GM19438 (cell line): ENCODE measurements around the gene GNAZ.

Experiments
- ATAC-seq: cut with Tn5 transposase; IDR thresholded peaks from one replicate; pipeline ENCODE4 v1.9.1; 2021; ENCODE audit warnings: low read depth; ENCODE audit not compliant: unreplicated experiment

The GNAZ gene

DNA sequence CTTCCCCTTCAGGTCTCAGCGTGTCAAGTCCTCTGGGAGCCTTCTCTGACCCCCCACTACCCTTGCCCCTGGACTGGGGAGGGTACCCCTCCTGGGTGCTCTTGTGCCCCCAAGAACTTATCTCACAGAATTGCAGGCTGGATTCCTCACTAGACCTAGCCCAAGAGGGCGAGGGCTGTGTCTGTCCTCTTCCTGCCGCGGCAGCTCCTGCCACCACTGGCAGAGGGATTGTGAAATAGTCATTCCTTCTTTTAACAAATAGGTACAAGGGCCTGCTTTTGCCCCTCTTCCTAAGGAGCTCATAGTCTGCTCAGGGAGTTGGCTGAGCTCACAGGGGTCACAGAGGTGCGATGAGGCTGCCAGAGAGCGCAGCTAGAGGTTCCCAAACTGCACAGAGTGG is 80.4 kb downstream of the GNAZ start:
- ATAC-seq: no peak

DNA sequence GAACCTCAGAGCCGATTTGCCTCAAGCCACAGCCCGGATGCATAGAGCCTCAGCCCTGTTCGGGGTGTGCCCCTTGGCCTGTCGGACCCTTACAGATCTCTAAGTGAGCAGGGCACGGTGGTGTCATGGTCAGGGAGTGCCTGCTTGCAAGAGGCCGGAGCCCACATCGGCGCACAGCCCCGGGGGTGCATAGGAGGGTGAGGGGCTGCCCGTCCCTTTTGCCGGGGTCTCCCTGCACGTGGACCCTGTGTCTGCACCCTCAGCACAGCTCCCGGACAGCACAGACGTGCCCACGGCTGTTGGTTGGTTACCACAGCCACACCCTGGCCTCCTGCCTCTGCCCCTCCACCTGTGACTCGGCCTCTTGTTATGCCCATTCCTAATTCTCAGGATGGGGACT is 81.5 kb downstream of the GNAZ start:
- no peak for ATAC-seq

DNA sequence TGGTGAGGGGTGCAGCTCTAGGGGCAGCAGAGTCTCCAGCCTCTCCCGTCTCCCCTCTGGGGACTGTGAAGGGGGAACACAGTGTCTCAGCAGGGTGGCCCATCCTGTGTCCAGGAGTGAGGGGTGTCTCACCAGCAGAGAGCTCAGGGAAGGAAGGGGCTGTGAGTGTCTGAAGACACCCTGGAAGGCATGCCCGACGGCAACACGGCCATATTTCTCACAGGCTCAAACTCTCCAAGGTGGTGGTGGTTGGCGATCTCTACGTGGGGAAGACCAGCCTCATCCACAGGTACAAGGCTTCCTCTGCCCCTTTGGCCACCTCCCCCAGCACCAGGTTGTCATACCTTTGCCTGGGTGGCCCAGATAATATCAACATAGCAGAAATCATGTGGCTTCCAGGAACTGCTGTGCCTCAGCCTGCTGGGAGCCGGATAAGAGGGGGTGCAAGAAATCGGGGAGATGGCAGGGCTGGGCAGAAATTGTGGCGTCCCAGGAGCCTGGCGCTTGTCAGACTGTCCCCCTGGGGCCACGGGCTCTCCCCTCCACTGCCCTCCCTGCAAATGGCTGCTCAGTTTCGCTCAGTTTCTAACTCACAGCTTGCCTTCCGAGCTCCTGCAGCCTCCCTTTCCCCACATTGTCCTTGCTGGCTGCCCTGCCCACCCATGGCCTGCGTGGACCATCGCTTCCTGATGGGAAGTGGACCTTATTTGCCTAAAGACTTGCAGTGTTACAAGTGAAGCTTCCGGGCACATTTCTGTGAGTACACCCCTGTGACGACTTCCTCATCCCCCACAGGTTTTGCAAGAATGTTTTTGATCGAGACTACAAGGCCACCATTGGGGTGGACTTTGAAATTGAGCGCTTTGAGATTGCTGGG is 82.2 kb downstream of the GNAZ start:
- no peak for ATAC-seq

DNA sequence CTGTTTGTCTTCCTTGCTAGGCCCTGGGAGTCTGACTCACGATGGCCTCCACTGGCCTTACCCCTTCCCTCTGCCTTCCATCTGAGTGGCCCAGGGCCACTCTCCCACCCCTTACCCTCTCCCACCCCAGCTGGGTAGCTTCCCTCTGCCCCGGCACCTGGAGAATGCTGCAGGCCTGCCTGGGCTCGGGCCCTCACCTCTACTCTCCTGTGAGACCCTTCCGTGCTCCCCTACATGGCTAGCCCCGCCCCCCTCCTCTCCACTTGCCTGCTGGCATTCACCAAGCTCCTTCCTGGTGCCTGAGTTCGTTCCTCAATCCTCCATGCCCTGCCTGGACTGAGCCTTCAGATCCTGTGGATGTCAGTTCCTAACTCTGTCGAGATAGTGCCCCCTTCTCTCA is 83.7 kb downstream of the GNAZ start:
- ATAC-seq: no peak

DNA sequence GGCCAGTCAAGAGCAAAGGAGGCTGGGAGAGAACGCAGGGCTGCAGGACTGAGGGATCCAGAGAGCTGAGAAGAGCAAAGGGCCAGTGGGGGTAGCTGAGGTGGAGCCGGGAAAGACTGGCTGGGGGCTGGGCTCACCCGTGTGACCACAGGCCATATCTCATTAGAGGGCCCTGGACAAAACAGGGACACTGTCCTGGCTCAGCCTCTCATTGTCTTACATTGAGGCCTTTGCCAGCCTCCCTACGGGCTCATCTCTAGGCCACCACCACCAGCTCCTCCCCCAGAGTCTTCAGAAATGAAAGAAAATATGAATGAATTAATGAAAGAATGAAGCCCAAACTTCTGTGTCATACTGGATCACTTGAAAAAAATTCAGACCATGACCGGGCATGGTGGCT is 84.1 kb downstream of the GNAZ start:
- ATAC-seq: no peak

DNA sequence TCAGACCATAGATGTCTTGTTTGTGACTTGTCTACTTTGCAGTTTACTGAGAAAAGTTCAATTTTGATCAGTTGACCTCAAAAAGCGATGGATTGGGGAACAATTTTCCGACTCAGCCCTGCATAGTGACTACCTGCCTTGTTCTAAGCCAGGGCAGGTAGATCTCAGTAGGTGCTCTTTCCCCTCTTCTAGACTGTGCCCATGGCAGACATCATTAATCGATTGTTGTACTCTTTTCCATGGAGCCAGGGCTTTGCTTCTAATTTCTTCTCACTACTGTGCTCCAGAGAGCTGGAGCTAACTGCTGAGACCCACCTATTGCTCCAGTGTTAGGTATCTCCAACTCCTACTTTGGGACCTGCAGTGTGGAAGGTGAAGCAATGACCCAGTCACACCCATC is 84.8 kb downstream of the GNAZ start:
- no peak for ATAC-seq

DNA sequence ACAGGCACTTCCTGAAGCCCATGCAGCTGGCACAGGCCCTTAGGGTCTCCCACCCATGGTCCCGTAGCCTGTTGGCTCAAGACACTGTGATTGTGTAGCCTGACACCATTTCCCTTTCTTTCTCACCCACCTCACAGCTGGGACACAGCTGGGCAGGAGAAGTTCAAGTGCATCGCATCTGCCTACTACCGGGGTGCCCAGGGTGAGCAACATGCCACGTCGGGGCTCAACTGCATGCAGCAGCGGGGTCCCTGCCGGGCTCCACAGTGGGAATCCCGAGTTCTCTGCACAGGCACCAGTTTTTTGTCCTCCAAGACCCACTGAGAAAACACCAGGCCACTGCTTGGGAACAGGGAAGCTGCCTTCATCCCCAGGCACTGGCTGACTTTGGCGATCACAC is 85.5 kb downstream of the GNAZ start:
- no peak for ATAC-seq

DNA sequence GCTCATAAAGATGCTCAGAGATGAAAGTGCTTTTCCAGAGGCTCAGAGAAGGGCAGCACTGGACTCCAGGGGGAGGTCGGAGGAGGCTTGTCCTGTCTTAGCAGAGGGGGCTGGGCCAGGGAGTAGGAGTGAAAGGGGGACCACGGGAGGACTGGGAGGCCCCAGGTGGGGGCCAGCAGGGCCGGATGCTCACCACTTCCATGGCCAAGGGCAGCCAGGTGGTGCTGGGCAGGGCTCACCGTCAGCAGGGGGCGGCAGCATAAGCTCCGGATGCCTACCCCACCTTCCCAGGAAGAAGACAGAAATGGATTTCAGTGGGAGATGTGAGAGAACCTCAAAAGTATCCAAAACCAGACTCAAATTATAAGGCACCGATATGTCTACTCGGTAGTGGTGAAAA is 86.0 kb downstream of the GNAZ start:
- no peak for ATAC-seq

DNA sequence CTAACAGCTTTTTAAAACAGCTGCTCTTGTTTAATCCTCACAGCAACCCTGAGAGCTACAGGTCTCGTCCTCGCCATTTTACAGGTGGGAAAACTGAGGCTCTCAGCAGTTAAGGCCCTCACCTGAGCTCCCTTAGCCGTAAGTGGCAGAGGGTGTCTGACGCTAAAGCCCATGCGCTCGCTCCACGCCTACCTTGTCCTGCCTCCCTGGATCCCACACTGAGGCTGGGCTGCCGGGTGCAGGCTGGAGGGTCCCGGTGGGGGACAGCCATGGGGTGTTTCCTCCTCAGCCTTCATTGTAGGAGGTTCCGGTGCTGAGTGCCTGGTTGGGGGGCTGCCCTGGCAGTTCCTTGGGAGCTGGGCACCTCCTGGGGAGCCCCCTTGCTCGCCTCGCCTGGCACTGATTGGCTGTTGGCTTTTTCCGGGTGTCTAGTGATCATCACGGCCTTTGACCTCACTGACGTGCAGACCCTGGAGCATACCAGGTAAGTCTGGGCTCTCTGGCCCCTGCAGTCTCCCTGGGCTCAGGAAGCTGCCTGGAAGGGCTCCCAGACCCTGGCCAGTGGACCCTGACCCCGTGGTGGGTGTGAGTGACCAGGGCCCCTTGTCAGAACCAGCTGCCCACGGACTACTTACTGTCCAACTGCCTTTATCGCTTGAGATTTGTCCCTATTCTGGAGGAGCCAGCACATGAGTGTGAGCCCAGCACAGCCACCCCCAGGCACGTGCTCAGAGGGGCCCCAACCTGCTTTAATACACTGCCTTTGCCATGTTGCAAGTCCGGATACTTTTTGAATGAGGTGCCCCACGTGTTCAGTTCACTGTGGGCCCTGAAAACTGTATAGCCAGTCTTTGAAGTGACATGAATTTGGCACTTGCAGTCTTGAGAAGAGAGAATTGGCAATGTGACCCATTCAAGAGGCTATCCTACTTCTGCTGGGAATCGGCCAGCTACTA is 87.5 kb downstream of the GNAZ start:
- ATAC-seq: no peak

DNA sequence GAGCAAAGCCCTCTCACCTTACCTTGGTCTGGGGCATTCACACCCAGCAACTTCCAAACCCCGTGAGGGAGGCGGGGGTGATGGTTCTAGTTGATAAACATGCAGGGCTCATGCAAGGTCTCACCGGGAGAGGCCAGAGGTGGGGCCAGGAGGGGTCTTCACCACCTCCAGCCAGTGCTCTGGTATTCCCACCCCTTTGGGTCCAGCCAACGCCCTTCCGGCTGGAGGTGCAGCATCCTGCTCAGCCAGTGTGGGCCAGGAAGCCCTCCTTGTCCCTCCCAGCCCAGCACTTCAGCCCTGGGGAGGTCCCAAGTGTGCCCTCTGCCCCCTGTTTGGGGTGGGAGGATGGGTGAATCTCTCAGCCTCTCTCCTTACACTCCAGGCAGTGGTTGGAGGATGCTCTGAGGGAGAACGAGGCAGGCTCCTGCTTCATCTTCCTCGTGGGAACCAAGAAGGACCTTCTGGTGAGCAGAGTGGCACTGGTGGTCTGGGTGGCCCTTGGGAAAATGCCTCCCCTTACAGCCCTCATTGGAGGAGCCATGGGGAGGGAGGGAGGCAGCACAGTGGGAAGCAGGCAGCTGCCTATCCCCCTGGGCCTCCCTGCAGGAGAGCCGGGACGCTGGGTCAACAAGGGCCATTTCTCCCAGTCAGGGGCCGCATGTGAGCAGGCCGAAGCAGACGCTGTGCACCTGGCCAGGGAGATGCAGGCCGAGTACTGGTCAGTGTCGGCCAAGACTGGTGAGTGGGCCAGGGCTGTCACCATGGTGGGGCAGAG is 88.4 kb downstream of the GNAZ start:
- no peak for ATAC-seq

DNA sequence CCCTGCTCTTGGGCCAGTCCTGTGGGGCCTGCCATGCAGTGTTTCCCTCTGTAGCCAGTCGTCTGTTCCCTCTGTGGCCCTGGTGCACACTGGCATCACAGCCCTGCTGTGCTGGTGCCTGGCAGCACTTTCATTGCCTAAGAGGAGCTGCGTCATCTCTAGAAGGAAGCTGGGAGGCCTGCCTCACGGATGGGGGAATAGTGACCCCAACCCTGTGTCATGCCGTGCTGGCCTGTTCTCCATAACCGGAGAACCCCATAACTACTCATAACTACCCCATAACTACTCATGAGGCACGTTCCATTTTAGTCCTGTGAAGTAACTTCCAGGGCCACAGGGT is 88.9 kb downstream of the GNAZ start:
- ATAC-seq: no peak

DNA sequence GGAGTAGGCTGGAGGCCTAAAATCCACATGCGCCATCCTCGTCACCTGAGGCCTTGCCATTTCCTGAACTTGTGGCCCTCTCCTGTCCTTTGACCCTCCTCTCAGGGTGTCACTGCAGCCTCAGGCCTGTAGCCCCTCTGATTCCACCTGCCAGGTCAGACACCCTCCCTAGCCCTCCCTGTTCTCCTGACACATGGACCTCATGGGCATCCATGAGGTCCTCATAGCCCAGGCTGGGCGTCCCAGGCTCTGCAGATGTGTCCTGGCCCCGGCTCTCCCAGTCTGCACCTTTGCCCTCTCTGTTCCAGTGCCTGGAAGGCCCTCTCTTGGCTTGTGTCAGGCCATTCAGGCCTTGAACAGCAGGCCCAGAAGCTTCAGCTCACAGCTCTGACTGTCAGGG is 90.7 kb downstream of the GNAZ start:
- no peak for ATAC-seq

DNA sequence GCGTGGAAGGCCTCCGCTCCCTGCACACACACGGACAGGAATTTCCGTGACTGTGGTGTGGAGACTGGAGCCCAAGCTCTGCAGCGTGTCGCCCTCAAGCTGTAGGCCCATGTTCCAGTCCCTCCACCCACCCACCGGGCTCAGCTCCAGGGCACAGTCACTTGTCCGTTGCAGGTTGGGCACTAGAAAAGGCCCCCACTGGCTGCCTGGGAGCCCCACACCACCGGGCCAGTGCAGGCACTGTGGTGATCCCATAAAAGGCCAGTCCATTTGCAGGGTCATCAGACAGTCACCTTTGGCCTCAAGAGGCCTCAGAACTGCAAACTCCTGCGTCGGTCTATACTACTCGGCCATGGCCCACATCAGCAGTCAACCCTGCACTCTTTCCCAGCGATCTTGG is 91.3 kb downstream of the GNAZ start:
- ATAC-seq: no peak

DNA sequence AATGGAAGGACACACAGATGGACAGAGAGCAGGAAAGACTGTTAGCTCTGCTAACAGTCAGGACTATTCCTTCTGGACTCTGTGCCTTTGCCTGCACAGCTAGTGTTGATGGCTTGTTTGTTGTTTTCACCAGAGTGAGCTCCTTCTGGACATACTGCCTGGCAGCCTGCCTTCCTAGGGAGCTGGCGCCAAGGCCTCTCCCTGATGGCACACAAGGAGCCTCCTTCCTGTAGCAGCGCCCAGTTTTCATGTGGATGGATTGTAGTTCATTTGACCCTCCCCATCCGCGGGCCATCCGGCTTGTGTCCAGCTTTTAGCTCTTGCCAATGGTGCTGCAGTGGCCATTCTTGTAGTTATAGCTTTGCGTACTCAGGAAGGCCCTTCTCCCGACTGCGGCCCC is 93.3 kb downstream of the GNAZ start:
- no peak for ATAC-seq

DNA sequence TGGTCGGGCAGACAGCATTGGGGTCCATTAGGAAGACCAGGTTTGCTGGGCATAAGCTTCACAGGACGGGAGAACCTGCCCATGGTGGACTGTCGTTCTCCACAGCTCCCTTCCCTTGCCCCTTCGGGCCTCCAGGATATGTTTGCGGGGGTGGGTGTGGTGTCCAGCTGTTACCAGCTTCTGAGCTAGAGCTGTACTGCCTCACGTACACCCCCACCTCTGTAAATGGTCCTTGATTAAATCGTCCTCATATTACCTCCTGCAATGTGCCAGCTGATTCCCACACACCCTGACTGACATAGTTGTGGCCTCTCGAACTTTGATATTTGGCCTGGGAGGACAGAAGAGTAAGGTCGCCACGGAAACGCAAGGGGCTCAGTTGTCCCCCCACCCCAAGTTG is 93.8 kb downstream of the GNAZ start:
- no peak for ATAC-seq

DNA sequence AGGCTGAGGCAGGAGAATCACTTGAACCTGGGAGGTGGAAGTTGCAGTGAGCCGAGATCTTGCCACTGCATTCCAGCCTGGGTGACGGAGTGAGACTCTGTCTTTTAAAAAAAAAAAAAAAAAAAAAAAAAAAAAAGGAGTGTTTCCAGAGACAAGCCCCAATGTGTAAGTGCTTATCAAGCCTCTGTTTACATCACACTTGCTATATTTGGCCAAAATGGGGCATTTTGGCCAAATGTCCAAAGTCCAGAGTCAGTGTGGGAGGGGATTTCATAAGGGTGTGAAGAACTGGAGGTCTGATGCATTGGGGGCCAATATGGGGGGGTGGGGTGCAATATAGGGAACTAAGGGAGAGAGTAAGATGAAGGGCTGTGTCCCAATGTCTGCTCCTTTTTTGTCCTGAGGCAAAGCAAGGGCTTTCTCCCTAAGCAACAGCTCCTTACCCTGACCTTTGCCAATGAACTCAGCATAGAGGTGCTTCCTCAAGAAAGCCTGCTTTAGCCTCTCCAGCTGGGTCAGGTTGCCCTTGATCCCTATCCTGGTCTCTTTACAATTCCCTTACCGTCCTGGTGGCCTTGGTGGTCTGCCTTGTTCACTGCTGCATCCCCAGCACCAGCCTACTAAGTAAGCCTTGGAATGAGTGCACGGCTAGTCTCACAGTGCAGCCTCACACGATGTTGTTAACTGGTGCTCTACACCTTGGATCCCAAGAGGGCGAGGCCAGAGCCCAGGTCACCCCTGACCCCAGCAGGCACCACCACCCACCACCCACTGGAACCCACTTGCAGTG is 95.9 kb downstream of the GNAZ start:
- no peak for ATAC-seq

DNA sequence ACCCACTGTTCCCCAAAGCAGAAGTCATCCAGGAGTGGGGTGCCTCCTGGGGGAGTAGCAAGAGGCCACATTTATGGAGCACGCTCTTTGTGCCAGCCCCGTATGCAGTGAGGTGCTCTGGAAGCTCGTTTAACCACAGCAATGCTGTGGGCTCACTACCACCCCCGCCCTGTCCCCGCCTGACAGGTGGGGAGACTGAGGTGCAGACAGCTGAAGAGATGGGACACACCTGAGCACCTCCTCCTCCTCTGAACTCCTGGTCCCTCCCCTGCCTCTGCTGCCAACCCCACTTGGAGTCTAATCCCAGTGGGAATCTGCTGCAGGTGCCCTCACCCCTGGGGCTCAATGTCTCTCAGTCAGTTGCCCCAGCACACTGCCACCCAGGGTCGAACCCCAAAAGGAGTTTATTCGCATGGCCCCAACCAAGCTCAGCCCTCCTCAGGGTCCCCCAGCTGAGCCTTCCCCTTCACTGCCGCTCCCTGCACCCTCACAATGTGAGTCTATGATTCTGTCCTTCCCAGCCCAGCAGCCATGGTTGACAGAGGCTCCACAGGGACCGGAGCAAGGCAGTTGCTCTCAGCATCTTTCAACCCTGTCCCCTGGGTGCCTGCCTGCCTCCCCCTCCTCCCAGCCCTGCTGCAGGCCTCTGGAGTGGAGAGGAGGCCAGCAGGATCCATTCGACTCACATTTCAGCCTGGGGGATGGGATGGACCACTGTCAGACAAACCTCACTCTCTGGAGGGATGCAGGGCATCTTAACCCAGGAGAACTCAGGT is 96.7 kb downstream of the GNAZ start:
- ATAC-seq: no peak

DNA sequence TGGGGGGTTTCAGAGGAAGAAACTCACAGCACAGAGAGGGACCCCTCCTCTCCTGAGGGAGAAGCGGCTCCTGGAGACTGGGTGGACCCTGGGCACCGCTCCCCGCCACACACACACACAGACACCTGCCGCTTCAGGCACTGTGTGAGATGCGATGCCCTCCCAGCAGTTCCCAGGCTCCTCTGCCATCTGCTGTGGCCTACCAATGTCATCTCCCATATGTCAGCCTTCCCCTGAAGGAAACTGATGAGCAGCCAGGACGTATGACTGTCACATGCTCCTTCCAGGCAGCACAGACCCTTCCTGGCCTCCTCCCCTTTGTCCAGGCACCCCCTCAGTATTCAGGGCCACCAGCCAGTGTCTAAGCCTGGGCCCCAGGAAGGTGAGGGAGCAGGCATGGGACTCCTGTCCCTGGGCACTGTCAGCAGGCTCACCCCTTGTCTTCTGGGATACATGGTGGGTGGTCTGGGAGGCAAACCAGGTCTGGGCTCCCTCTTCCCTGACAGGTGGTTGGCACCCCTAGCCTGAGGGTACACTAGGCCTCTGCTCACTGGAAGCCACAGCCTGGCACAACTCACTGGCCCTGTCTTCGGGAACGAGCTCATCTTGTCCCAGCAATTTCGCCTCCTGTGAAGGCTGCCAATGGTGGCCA is 98.2 kb downstream of the GNAZ start:
- ATAC-seq: no peak

DNA sequence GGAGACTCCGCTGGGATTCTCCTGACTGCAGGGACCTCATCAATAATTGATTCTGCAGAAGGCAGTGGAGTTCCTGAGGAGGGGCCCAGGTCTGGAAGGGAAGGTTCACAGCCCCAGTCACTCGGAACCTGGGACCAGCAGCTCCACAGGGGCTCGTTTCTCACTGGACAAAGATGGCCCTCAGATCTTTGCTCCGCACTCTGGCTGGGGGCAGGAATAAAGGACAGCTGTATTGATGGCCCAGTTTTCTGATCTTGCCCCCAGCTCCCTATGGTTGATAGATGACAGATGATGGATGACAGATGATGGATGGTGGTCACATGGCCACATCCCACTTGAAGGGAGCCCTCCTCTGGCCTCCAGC is 98.7 kb downstream of the GNAZ start:
- ATAC-seq: no peak
